HEK293 (cell line): ENCODE measurements around the gene INF2.

Experiments used
- CTCF ChIP-seq: fragments of 450-650 bp; formaldehyde crosslinking; IDR thresholded peaks from 2 replicates; pipeline ENCODE4 v1.5.1; 2016; ENCODE audit warnings: missing biosample characterization, missing genetic modification characterization
- PRDM6 ChIP-seq: fragments of 450-650 bp; formaldehyde crosslinking; IDR thresholded peaks from 2 replicates; pipeline ENCODE4 v1.5.1; 2017; ENCODE audit warnings: missing biosample characterization, missing genetic modification characterization
- TCF7L2 ChIP-seq: IDR thresholded peaks from 2 replicates; pipeline ENCODE4 v1.6.1; 2011; ENCODE audit warnings: low read depth, mild to moderate bottlenecking, inconsistent platforms, low read length, moderate library complexity, borderline replicate concordance
- TSHZ1 ChIP-seq: fragments of 450-650 bp; formaldehyde crosslinking; IDR thresholded peaks from 2 replicates; pipeline ENCODE4 v1.5.1; 2016; ENCODE audit warnings: missing biosample characterization, missing genetic modification characterization, borderline replicate concordance
- ZBTB48 ChIP-seq: fragments of 450-650 bp; formaldehyde crosslinking; IDR thresholded peaks from 2 replicates; pipeline ENCODE4 v1.5.1; 2016; ENCODE audit warnings: missing biosample characterization, missing genetic modification characterization
- ZNF138 ChIP-seq: fragments of 450-650 bp; formaldehyde crosslinking; IDR thresholded peaks from 2 replicates; pipeline ENCODE4 v1.5.1; 2016; ENCODE audit warnings: missing biosample characterization, missing genetic modification characterization, borderline replicate concordance

- TF ChIP-seq CTCF (tag by site-specific recombination) (no peak), TCF7L2 (no peak), ZBTB48 (tag by site-specific recombination) (no peak), PRDM6 (no peak), TSHZ1 (tag by site-specific recombination) (no peak), ZNF138 (tag by site-specific recombination) (no peak)
Observed at GRCh38 chr14:104757238-104757585, 67.8 kb downstream of the INF2 start.
